ENCODE measurements around the gene PHF1. TPM values are rescaled to one million over a fixed set of nuclear protein-coding genes. Genes with fewer than 3 reads are reported as not detected.

Gene PHF1
- total RNA-seq, 1 experiment from 2014 or later: 47.6 TPM

DNA sequence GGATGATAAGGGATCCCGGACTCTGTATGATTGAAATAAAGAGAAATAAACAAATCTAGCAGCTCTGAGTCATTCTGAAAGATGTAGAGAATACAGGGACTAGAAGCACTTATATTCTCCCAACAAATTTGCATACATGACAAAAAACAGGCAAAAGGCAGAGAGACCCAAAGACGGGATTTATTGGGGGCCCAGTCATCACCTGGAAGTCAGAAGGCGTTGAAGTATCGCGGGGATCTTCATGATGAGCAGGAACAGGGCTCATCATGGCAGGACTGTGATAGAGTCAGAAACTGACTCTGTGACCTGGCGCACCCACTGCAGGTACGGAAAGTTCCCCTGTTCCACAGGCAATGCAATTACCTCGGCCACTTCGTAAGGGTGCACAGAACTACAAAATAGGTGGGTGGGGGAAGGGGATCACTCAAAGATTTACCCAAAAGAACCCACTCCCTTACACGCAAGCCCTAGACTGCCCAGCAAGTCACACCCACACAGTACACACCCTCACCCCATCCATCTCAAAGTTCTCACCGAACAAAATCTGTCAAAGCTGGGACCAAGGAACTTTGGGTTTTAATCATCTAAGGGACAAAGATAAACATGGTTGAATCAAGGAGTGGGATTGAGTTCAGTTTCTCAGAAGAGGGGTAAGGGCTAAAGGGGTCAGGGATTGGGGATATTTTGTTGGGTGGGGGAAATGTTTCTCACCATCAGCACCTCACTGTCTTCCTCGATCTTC, 5.7 kb downstream of the PHF1 start:
- H3K4me2 ChIP-seq: peak overlapping the region; percentile 86

DNA sequence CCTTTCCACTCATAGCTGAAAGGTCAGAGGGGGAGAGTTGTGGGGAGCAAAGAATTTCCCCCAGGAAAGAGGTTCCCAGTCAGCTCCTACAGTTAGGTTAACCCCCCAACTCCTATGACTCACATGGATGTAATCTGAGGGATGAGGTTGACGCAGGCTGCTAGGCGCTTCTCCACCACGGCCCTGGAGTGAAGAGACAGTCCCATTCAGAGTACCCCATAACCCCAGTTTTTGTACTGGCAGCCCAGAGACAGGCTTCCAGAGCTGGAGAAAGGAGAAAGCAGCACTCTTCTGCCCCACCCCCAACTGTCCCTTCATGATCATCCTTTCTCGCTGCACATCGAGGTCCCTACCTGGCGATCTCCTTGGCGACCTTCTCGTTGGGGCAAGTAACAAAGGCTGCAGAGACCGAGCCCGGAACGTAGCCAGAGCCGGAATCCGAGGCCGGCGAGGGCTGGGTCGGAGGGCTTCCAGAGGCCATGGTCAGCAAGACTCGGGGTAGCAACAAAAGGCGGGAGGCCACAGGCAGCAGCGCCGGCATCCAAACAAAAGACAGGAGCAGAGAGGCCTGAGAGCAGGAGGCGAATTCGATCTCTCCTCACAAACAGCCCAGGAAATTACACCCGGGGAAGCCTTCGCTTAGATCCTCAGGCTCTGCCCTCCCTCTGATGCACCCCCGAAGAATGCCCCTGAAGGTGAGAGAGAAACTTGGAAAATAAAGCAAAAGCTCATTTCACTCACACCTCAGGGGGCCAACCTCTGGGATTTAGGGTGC, 6.5 kb downstream of the PHF1 start:
- H3K4me2 ChIP-seq: peak overlapping the region; percentile 86
- H3K27me3 ChIP-seq (ENCODE audit: insufficient read depth, low read depth): peaks cover 13% of the 10 kb centered on the region
- BruUV-seq (replicated peaks): TSS peak; percentile 72
- intact Hi-C loops (cut with micrococcal nuclease; ENCODE audit: unreplicated experiment): loop anchor here (10.0 kb wide), 1 partner anchor 213 kb away; the partner anchor contains the start of genes HSD17B8, RING1, RXRB and SLC39A7
- ChIA-PET CTCF (no interaction called here), POLR2A (ENCODE audit: unreplicated experiment) (interaction anchor here (0.7 kb wide), 1 partner anchor 195 kb away, joined by 3 read pairs; no protein-coding TSS in a partner anchor)
- peak overlapping the region; percentile 77 for H2AFZ ChIP-seq
- peaks cover 15% of the 10 kb centered on the region for H3K4me1 ChIP-seq (replicated peaks; ENCODE audit: insufficient read depth)
- TF ChIP-seq, protein P1, sequence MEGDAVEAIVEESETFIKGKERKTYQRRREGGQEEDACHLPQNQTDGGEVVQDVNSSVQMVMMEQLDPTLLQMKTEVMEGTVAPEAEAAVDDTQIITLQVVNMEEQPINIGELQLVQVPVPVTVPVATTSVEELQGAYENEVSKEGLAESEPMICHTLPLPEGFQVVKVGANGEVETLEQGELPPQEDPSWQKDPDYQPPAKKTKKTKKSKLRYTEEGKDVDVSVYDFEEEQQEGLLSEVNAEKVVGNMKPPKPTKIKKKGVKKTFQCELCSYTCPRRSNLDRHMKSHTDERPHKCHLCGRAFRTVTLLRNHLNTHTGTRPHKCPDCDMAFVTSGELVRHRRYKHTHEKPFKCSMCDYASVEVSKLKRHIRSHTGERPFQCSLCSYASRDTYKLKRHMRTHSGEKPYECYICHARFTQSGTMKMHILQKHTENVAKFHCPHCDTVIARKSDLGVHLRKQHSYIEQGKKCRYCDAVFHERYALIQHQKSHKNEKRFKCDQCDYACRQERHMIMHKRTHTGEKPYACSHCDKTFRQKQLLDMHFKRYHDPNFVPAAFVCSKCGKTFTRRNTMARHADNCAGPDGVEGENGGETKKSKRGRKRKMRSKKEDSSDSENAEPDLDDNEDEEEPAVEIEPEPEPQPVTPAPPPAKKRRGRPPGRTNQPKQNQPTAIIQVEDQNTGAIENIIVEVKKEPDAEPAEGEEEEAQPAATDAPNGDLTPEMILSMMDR (conservative IDR thresholded peaks at IDR 0.05): no peak
- no peak for TF ChIP-seq EZH2 (IDR thresholded peaks at IDR 0.05; ENCODE audit: low read depth)
- no peaks in the 10 kb centered on the region for H3K9me3 ChIP-seq (ENCODE audit: insufficient read depth, low read depth)
- H3K27ac ChIP-seq: peak overlapping the region; percentile 74
- DNase-seq: peak in 1 of 2 experiments; percentile 55
- H3K79me2 ChIP-seq (ENCODE audit: low read depth): peaks cover 26% of the 10 kb centered on the region
- H4K20me1 ChIP-seq (ENCODE audit: insufficient read depth): no peaks in the 10 kb centered on the region
- 0 out of 2 replicates have a peak, but pooled peaks cover 6% of the 10 kb centered on the region for H3K36me3 ChIP-seq (ENCODE audit: low read depth)
- peaks cover 13% of the 10 kb centered on the region for H3F3A ChIP-seq (ENCODE audit: insufficient read depth, low read depth)
- H3K4me3 ChIP-seq: peak overlapping the region; percentile 84
- H3K9me2 ChIP-seq (ENCODE audit: insufficient read depth): no peaks in the 10 kb centered on the region

More for the DNA sequence above, 5.7 kb downstream of the PHF1 start:
- BruUV-seq (replicated peaks): no TSS peak
- DNase-seq: no peak
- Histone ChIP-seq H4K20me1 (ENCODE audit: insufficient read depth) (no peaks in the 10 kb centered on the region), H3F3A (ENCODE audit: insufficient read depth, low read depth) (peaks cover 13% of the 10 kb centered on the region), H3K4me3 (peak overlapping the region; percentile 84), H3K4me1 (replicated peaks; ENCODE audit: insufficient read depth) (peaks cover 19% of the 10 kb centered on the region), H3K36me3 (ENCODE audit: low read depth) (0 out of 2 replicates have a peak, but pooled peaks cover 6% of the 10 kb centered on the region), H3K79me2 (ENCODE audit: low read depth) (peaks cover 29% of the 10 kb centered on the region), H3K9me3 (ENCODE audit: insufficient read depth, low read depth) (no peaks in the 10 kb centered on the region), H2AFZ (no peak overlapping the region), H3K27ac (no peak overlapping the region), H3K27me3 (ENCODE audit: insufficient read depth, low read depth) (peaks cover 6% of the 10 kb centered on the region; the same call in 1 of the 2 replicates), H3K9me2 (ENCODE audit: insufficient read depth) (no peaks in the 10 kb centered on the region)
- intact Hi-C loops (cut with micrococcal nuclease; ENCODE audit: unreplicated experiment): loop anchor here (10.0 kb wide), 1 partner anchor 212 kb away; the partner anchor contains the start of genes HSD17B8, RING1, RXRB and SLC39A7
- POLR2A ChIA-PET (ENCODE audit: unreplicated experiment): interaction anchor here (0.7 kb wide), 1 partner anchor 196 kb away, joined by 3 read pairs; no protein-coding TSS in a partner anchor
- TF ChIP-seq, protein P1 (conservative IDR thresholded peaks at IDR 0.05): no peak
- TF ChIP-seq EZH2 (IDR thresholded peaks at IDR 0.05; ENCODE audit: low read depth): no peak
- CTCF ChIA-PET: no interaction called here

Data from PC-9 (cell line).